HepG2 (cell line): ENCODE data around the gene TUBA4B. TPM values are rescaled to one million over a fixed set of nuclear protein-coding genes. Genes with fewer than 3 reads are reported as not detected.

Experiments
- ARNT2 ChIP-seq: sonication (generic); formaldehyde crosslinking; IDR thresholded peaks from 2 replicates; pipeline ENCODE4 v1.8.0; 2022; ENCODE audit warnings: mild to moderate bottlenecking, low read depth, missing genetic modification reagents, moderate library complexity
- ASH2L ChIP-seq: fragments of 300-600, 200-600 bp; sonication (generic); IDR thresholded peaks from 2 replicates; pipeline ENCODE4 v1.7.0; 2017; ENCODE audit warnings: low read depth, mild to moderate bottlenecking, moderate library complexity, mixed read lengths, low read length; ENCODE audit not compliant: insufficient read length
- ATF7-NPFF ChIP-seq: sonication (generic); formaldehyde crosslinking; IDR thresholded peaks from 2 replicates; pipeline ENCODE4 v1.8.1; 2023; ENCODE audit warnings: mild to moderate bottlenecking, low read depth, missing genetic modification reagents, moderate library complexity
- CBX5 ChIP-seq: sonication (generic); formaldehyde crosslinking; IDR thresholded peaks from 2 replicates; pipeline ENCODE4 v1.4.0; 2020; ENCODE audit warnings: missing genetic modification reagents, borderline replicate concordance
- CCAR2 ChIP-seq: fragments of 200-400 bp; formaldehyde crosslinking; optimal IDR thresholded peaks from 2 replicates; pipeline ENCODE3; 2018; ENCODE audit warnings: low read depth, mild to moderate bottlenecking, low read length, moderate library complexity
- HNRNPK ChIP-seq: fragments of 200-400 bp; formaldehyde crosslinking; IDR thresholded peaks from 2 replicates; pipeline ENCODE4 v1.6.1; 2018; ENCODE audit warnings: low read length, low read depth, moderate library complexity, mild to moderate bottlenecking; ENCODE audit not compliant: poor library complexity, severe bottlenecking
- KAT2B ChIP-seq: fragments of 150-350 bp; IDR thresholded peaks from 2 replicates; pipeline ENCODE4 v1.6.1; 2014; ENCODE audit warnings: low read depth, low read length, borderline replicate concordance
- SATB2 ChIP-seq: sonication (generic); formaldehyde crosslinking; IDR thresholded peaks from 2 replicates; pipeline ENCODE4 v1.5.0; 2020; ENCODE audit warnings: missing genetic modification reagents
- ZFP37 ChIP-seq: sonication (generic); formaldehyde crosslinking; IDR thresholded peaks from 2 replicates; pipeline ENCODE4 v1.4.0; 2020; ENCODE audit warnings: missing genetic modification reagents, borderline replicate concordance
- ZMAT3 ChIP-seq: sonication (generic); formaldehyde crosslinking; conservative IDR thresholded peaks from 2 replicates; pipeline ENCODE4 v1.7.0; 2021; ENCODE audit warnings: missing genetic modification reagents
- ZNF234 ChIP-seq: sonication (generic); formaldehyde crosslinking; conservative IDR thresholded peaks from 2 replicates; pipeline ENCODE4 v1.5.1; 2020; ENCODE audit warnings: mild to moderate bottlenecking, missing genetic modification reagents
- ZNF484 ChIP-seq: sonication (generic); formaldehyde crosslinking; IDR thresholded peaks from 2 replicates; pipeline ENCODE4 v1.5.1; 2020; ENCODE audit warnings: mild to moderate bottlenecking, low read depth, missing genetic modification reagents, borderline replicate concordance
- ZNF556 ChIP-seq: sonication (generic); formaldehyde crosslinking; IDR thresholded peaks from 2 replicates; pipeline ENCODE4 v1.4.0; 2020; ENCODE audit warnings: mild to moderate bottlenecking, missing genetic modification reagents, borderline replicate concordance
- ZNF709 ChIP-seq: sonication (generic); formaldehyde crosslinking; IDR thresholded peaks from 2 replicates; pipeline ENCODE4 v1.5.0; 2020; ENCODE audit warnings: mild to moderate bottlenecking, missing genetic modification reagents
- ZNF737 ChIP-seq: sonication (generic); formaldehyde crosslinking; IDR thresholded peaks from 2 replicates; pipeline ENCODE4 v1.5.0; 2020; ENCODE audit warnings: missing genetic modification reagents, mild to moderate bottlenecking, borderline replicate concordance
- polyA plus RNA-seq, 8 experiments: library from polyadenylated mRNA; depleted of rRNA in 3 of 8; stranded (reverse) in 7 of 8; unstranded in 1 of 8; fragments of >200 nt; fragmentation: Illumina TruSeq in 4 of 8; extraction: Trizol in 4 of 8; gene quantifications; 2 replicates each; pipeline versions ENCODE4 v1.2.1 to v1.2.3, GENCODE V29; 2011 to 2016; ENCODE audit warnings: low read depth in 4 of 8, missing spikeins in 1 of 8, mixed read lengths in 1 of 8; ENCODE audit not compliant: insufficient read depth in 1 of 8
- total RNA-seq, 5 experiments: library from RNA; depleted of rRNA; stranded (reverse); fragments of >200 nt; fragmentation: Illumina TruSeq; extraction: Trizol; gene quantifications; 2 replicates each; pipeline ENCODE4 v1.2.3, GENCODE V29; 2016; ENCODE audit warnings: low read depth in 1 of 5
- TF ChIP-seq, protein P1 (sequence below): sonication (generic); formaldehyde crosslinking; IDR thresholded peaks from 2 replicates; pipeline ENCODE4 v1.4.0; 2020; ENCODE audit warnings: missing genetic modification reagents, mild to moderate bottlenecking, borderline replicate concordance
- TF ChIP-seq, protein P2 (sequence below): sonication (generic); formaldehyde crosslinking; IDR thresholded peaks from 2 replicates; pipeline ENCODE4 v1.5.0; 2020; ENCODE audit warnings: mild to moderate bottlenecking, missing genetic modification reagents, borderline replicate concordance
- TF ChIP-seq, protein P3 (sequence below): sonication (generic); formaldehyde crosslinking; IDR thresholded peaks from 2 replicates; pipeline ENCODE4 v1.4.0; 2020; ENCODE audit warnings: missing genetic modification reagents
- TF ChIP-seq, protein P4 (sequence below): sonication (generic); formaldehyde crosslinking; IDR thresholded peaks from 2 replicates; pipeline ENCODE4 v1.4.0; 2020; ENCODE audit warnings: low read depth, mild to moderate bottlenecking, missing genetic modification reagents

The TUBA4B gene
- total and polyA plus RNA-seq, 2 of the 13 experiments (the other 11 are each of a cell fraction or from before 2014, with no cell fraction given), result 0.18 to 0.22 TPM

DNA sequence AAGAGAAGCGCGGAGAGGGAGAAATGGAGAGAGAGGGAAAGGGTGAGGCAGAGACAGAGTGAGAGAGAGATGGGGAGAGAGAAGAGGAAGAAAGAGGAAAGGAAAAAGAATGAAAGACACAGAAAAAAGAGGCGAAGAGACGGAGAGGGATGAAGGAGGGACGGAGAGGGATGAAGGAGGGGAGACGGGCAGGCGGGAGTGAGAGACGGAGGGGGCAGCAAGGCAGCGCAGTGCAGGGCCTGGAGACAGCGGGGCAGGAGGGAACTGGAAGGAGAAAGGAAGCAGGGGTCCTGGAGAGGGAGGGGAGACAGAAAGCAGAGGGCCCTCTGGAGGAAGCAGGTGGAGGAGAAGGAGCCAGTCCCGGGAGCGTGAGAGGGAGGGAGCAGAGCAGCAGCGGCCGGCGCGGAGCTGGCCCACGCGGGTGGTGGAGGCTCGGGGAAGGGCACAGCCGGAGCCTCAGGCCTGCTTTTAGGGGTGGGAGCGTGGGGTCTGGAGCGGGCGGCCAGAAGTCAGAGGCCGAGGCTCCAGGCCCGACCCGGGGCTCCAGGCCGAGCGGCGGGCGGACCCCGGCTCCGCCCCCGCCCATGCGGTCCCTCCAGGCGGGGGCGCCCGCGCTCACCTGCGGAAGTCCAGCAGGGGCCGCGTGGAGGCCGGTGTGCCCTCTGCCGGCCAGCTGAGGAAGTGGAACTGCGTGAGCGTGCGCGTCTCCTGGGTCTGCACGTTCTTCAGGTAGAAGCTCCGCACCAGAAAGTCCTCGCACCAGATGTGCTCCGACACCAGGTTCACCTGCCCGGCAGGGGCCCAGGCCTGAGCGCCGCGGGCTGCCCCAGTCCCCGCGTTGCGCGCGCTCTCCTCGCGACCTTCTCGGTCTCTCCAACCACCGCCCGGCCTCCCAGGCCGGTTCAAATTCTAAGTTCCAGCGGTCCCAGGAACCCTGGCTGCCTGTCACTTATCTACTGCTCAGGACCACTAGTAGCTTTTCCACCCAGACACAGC lies 41.6 kb downstream of the TUBA4B start (continued):
- TF ChIP-seq, protein P1, sequence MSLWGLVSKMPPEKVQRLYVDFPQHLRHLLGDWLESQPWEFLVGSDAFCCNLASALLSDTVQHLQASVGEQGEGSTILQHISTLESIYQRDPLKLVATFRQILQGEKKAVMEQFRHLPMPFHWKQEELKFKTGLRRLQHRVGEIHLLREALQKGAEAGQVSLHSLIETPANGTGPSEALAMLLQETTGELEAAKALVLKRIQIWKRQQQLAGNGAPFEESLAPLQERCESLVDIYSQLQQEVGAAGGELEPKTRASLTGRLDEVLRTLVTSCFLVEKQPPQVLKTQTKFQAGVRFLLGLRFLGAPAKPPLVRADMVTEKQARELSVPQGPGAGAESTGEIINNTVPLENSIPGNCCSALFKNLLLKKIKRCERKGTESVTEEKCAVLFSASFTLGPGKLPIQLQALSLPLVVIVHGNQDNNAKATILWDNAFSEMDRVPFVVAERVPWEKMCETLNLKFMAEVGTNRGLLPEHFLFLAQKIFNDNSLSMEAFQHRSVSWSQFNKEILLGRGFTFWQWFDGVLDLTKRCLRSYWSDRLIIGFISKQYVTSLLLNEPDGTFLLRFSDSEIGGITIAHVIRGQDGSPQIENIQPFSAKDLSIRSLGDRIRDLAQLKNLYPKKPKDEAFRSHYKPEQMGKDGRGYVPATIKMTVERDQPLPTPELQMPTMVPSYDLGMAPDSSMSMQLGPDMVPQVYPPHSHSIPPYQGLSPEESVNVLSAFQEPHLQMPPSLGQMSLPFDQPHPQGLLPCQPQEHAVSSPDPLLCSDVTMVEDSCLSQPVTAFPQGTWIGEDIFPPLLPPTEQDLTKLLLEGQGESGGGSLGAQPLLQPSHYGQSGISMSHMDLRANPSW (CRISPR knock-in tag), result no peak; the same call in 1 of the 2 replicates
- peak; percentile 66; the same call in 1 of the 2 replicates for TF ChIP-seq ZMAT3 (CRISPR knock-in tag)
- TF ChIP-seq, protein P2, sequence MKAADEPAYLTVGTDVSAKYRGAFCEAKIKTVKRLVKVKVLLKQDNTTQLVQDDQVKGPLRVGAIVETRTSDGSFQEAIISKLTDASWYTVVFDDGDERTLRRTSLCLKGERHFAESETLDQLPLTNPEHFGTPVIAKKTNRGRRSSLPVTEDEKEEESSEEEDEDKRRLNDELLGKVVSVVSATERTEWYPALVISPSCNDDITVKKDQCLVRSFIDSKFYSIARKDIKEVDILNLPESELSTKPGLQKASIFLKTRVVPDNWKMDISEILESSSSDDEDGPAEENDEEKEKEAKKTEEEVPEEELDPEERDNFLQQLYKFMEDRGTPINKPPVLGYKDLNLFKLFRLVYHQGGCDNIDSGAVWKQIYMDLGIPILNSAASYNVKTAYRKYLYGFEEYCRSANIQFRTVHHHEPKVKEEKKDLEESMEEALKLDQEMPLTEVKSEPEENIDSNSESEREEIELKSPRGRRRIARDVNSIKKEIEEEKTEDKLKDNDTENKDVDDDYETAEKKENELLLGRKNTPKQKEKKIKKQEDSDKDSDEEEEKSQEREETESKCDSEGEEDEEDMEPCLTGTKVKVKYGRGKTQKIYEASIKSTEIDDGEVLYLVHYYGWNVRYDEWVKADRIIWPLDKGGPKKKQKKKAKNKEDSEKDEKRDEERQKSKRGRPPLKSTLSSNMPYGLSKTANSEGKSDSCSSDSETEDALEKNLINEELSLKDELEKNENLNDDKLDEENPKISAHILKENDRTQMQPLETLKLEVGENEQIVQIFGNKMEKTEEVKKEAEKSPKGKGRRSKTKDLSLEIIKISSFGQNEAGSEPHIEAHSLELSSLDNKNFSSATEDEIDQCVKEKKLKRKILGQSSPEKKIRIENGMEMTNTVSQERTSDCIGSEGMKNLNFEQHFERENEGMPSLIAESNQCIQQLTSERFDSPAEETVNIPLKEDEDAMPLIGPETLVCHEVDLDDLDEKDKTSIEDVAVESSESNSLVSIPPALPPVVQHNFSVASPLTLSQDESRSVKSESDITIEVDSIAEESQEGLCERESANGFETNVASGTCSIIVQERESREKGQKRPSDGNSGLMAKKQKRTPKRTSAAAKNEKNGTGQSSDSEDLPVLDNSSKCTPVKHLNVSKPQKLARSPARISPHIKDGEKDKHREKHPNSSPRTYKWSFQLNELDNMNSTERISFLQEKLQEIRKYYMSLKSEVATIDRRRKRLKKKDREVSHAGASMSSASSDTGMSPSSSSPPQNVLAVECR (CRISPR knock-in tag), result peak; percentile 94
- TF ChIP-seq CBX5 (CRISPR knock-in tag), result peak; percentile 86; the same call in 1 of the 2 replicates
- TF ChIP-seq ZNF709 (CRISPR knock-in tag), result peak; percentile 80
- TF ChIP-seq SATB2 (CRISPR knock-in tag), result no peak
- TF ChIP-seq ATF7-NPFF (CRISPR knock-in tag), result peak; percentile 82
- TF ChIP-seq, protein P3, sequence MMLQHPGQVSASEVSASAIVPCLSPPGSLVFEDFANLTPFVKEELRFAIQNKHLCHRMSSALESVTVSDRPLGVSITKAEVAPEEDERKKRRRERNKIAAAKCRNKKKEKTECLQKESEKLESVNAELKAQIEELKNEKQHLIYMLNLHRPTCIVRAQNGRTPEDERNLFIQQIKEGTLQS (CRISPR knock-in tag), result peak; percentile 43
- no peak for TF ChIP-seq KAT2B
- TF ChIP-seq ZNF556 (CRISPR knock-in tag), result peak; percentile 98
- TF ChIP-seq ARNT2 (CRISPR knock-in tag), result peak; percentile 85; the same call in 1 of the 2 replicates
- no peak for TF ChIP-seq ZNF737
- TF ChIP-seq ZFP37 (CRISPR knock-in tag), result no peak
- TF ChIP-seq CCAR2, result no peak
- TF ChIP-seq ZNF484 (CRISPR knock-in tag), result no peak
- peak; percentile 90 for TF ChIP-seq HNRNPK
- 0 out of 2 replicates have a peak, but pooled peaks have one; percentile 61 for TF ChIP-seq ZNF234 (CRISPR knock-in tag)
- peak; percentile 59 for TF ChIP-seq ASH2L
- TF ChIP-seq, protein P4, sequence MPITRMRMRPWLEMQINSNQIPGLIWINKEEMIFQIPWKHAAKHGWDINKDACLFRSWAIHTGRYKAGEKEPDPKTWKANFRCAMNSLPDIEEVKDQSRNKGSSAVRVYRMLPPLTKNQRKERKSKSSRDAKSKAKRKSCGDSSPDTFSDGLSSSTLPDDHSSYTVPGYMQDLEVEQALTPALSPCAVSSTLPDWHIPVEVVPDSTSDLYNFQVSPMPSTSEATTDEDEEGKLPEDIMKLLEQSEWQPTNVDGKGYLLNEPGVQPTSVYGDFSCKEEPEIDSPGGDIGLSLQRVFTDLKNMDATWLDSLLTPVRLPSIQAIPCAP (CRISPR knock-in tag), result 0 out of 2 replicates have a peak, but pooled peaks have one; percentile 60
